ENCODE data around the gene TSPAN32.

The TSPAN32 gene

GRCh38 chr11:2367266-2368160, 65.7 kb downstream of the TSPAN32 start:
- ATAC-seq = no peak
- TF ChIP-seq PATZ1 (CRISPR knock-in tag; IDR thresholded peaks at IDR 0.05; ENCODE audit: borderline replicate concordance) = no peak
- TF ChIP-seq BACH2 (CRISPR knock-in tag; IDR thresholded peaks at IDR 0.05; ENCODE audit: borderline replicate concordance) = no peak
- TF ChIP-seq, protein P1, sequence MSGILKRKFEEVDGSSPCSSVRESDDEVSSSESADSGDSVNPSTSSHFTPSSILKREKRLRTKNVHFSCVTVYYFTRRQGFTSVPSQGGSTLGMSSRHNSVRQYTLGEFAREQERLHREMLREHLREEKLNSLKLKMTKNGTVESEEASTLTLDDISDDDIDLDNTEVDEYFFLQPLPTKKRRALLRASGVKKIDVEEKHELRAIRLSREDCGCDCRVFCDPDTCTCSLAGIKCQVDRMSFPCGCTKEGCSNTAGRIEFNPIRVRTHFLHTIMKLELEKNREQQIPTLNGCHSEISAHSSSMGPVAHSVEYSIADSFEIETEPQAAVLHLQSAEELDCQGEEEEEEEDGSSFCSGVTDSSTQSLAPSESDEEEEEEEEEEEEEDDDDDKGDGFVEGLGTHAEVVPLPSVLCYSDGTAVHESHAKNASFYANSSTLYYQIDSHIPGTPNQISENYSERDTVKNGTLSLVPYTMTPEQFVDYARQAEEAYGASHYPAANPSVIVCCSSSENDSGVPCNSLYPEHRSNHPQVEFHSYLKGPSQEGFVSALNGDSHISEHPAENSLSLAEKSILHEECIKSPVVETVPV (CRISPR knock-in tag; IDR thresholded peaks at IDR 0.05) = no peak

Measured in SK-N-SH treated with all-trans-retinoic acid at 6 μM for 48 hours (cell line).